ENCODE measurements around the gene L3MBTL2.

Gene L3MBTL2

GRCh38 chr22:41280065-41280464 lies 75.0 kb downstream of the L3MBTL2 start:
- no peak for DNase-seq

DNA sequence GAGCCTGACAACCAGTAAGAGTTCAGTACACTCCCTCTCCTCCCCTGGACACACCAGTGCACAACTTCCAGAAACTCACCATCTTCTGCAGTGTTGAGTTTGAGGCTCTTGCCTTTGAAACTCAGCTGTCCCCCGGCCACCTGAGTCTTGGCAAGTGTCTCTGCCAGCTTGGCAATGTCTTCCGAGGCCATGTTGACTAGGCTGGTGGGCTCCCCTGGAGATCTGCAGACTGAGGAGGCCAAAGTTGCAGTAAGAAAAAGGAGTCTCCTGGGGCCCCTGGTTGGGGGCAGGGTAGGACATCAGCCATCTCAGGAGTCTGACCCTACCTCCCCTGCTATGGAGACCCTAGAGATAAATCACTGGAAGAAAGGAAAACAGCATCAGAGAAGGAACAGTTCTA lies 75.7 kb downstream of the L3MBTL2 start:
- DNase-seq, result no peak

Data from activated T-cell treated with anti-CD3 and anti-CD28 coated beads for 4 hours (primary cell).